GM19351 (cell line): ENCODE measurements around the gene SHF.

Experiments used
- ATAC-seq: cut with Tn5 transposase; IDR thresholded peaks from one replicate; pipeline ENCODE4 v1.9.1; 2021; ENCODE audit warnings: mild to moderate bottlenecking, moderate library complexity; ENCODE audit not compliant: unreplicated experiment

Gene SHF

DNA sequence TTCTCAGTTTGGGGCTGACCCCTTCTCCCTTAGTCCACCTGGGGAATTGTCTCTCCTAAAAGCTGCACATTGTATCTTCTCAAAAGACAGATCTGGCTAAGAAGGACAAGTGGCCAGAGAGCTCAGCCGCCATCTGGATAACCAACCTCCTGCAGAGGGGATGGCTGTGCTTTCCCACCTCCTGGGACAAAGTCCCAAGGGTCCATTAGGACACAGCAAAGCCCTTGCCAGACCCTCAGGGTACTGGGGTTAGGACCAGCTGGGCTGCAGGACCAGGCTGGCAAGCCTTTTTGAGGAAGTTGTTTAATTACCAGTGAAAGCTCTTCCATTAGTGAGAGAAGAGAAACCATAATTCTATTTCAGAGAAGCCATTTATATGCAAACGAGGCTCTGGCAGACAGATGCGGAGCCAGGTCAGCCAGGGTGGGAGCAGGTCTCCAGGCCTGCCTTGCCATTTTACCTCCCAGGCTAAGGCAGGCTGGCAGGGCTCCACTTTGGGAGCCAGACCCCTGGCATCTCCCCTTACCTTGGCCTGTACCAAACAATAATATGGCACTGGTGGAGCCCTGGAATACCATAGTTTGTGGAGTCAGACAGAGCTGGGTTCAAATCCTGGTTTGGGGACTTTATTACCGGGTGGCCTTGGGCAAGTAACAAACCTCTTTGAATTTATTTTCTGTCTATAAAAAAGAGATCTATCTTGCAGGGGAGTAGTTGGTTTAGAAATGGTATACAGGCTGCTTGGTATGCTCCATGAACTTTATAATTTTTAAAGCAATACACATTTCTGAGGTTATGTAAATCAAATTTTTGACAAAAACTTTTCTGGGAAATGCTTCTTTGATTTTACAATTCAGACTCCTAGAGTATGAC, 17.9 kb downstream of the SHF start:
- no peak for ATAC-seq

GRCh38 chr15:45168751-45169551, 18.8 kb downstream of the SHF start:
- ATAC-seq: no peak

GRCh38 chr15:45168286-45168685, 19.5 kb downstream of the SHF start:
- no peak for ATAC-seq

- ATAC-seq: no peak
These were observed 20.0 kb downstream of the SHF start for GRCh38 chr15:45167631-45168205.

- peak; percentile 93 for ATAC-seq
These were observed 20.7 kb downstream of the SHF start for GRCh38 chr15:45166834-45167630.

- no peak for ATAC-seq
These were observed 22.2 kb downstream of the SHF start for GRCh38 chr15:45165536-45165935.

GRCh38 chr15:45164914-45165313, 22.9 kb downstream of the SHF start:
- ATAC-seq: no peak

DNA sequence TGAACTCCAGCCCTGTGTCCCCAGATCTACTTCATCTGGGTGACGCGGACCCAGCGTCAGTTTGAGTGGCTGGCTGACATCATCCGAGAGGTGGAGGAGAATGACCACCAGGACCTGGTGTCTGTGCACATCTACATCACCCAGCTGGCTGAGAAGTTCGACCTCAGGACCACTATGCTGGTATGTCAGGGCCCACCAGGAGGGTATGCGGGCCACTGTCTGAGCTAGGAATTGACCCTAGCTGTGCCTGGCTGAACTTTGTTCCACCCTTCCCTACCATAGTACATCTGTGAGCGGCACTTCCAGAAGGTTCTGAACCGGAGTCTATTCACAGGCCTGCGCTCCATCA, 24.3 kb downstream of the SHF start:
- no peak for ATAC-seq

- no peak for ATAC-seq
These were observed 24.8 kb downstream of the SHF start for GRCh38 chr15:45162771-45163507.

GRCh38 chr15:45161666-45162065, 26.1 kb downstream of the SHF start:
- no peak for ATAC-seq

- ATAC-seq: no peak
These were observed 29.8 kb downstream of the SHF start for GRCh38 chr15:45157974-45158373.

DNA sequence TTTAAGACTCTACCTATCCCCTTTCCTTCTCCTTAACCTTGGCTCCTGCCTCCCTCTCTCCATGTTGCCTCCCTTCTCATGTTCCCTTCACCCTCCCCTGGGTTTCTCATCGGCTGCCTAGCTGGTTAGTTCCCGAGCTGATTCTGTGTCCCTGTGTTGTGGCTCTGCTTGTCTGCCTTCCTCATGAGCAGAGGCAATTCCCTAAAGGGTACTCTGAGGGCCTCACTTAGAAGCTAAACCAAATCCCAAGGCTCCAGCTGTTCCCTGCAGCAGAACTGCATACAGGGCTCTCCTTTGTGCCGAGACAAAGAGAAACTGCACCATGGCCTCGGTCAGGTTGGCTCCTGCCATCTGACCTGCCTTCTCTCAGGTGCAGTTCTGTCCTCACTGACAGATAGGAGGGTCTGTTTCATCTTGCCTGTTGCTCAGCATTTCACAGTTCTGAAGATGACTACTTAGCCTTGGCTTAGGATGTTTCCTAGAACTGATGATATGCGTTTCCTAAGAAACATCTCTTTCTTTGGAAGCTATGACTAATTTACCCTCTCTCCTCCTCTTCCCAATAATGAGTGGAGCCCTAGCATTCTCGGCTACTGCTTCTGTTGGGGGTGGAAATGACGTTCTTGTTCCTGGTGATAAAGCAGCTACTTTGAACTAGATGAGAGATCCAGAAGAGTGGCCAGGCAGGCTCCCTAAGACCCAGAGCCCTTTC, 30.9 kb downstream of the SHF start:
- ATAC-seq: no peak

DNA sequence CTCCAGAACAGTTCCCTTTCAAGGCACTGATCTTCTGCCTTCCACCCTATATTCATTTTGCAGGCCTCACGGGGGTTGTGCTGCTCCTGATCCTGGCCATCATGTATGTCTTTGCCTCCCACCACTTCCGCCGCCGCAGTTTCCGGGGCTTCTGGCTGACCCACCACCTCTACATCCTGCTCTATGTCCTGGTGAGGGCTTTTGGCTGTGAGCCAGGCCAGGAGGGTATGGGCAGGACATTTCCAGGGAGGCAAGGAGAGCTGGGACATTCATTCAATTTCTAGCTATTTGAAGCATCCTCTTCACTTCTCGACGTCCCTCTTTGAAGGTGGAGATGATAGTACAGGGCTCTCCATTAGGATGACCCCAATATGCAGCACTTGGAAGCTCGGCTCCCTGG, 32.0 kb downstream of the SHF start:
- no peak for ATAC-seq

DNA sequence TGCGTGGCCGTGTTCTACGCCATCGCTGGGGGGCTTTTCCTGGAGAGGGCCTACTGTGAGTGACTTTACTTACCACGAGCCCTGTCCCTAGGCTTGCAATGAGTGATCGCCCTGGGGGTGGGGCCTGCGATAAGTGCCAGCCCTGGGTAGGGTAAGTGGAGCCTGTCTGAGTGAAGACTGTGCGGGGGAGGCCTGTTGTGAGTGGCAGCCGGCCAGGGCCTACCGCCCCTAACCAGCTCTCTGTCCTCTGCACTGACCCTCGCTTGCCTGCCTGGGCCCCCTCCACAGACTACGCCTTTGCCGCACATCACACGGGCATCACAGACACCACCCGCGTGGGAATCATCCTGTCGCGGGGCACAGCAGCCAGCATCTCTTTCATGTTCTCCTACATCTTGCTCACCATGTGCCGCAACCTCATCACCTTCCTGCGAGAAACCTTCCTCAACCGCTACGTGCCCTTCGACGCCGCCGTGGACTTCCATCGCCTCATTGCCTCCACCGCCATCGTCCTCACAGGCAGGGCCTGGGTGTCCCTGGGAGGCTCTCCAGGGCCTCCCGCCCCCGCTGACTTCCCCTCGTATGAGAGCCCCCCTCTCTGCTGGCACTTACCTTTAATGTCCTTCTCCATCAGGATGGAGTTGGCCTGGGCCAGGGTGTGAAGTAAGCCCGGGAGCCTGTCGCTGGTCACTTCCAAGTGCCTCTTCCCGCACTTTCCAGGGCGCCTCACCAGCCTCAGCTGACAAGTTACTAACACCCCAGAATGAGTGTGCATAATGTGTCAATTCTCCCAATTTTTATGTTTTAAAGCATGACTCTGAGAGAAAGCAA, 35.6 kb downstream of the SHF start:
- no peak for ATAC-seq

GRCh38 chr15:45150997-45151396, 36.8 kb downstream of the SHF start:
- ATAC-seq: no peak

DNA sequence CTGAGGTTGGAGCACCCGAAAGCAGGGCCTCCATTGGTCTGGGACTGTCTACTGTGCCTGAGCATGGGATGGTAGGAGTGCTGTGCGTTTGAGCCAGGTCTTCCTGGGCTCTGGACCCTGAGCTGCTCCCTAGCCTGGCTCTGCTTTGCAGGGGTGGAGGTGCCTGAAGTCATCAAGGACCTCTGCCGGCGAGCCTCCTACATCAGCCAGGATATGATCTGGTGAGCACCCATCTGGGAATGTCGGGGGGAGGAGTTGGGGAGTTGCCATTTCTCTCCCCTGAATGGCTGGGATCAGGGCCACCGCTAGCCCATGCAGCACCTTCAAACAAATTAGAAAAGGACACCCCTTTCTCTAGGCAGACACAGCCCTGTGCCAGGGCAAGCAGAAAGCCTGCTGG, 37.3 kb downstream of the SHF start:
- ATAC-seq: no peak

- no peak for ATAC-seq
These were observed 38.7 kb downstream of the SHF start for GRCh38 chr15:45149060-45149459.

GRCh38 chr15:45148076-45149059, 39.4 kb downstream of the SHF start:
- no peak for ATAC-seq
